SW 1271 (cell line): Measurements from ENCODE around the gene TECR.
A peak's percentile ranks its signal among the peaks of the same experiment; 100 is the strongest.
"Not testable (repeated sequence)": the region's sequence is repeated elsewhere in the genome, so short reads cannot be mapped to it uniquely, and the experiment has no call there.

ENCODE experiments used
- DNase-seq, 2 experiments: peaks; one replicate each; lab custom pipeline; 2025; lab: John Stamatoyannopoulos, UW

Gene TECR

DNA sequence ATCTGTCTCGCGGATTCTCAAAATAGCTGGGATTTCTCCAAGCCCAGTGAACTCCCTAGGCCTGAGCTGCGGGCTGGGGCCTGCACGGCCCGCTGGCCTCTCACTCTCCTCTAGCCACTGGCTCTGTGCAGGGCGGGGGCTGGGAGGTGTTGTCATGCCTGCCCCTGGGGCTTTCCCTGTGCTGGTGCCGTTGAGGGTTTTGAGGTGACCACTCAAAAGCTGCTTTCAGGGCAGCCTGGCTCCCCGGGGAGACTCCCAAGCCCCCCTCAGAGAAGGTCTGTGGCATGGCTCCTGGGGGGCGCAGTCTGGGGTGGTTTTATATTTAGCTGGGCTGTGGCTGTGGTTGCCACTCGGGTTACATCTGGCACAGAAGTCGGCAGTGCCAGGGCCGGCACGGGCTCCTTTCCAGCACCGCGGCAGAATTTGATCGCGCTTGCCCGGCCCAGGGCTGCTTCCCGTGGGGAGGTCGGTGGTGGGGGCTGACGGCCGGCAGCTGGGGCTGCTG is 32.5 kb downstream of the TECR start:
- DNase-seq = no peak

DNA sequence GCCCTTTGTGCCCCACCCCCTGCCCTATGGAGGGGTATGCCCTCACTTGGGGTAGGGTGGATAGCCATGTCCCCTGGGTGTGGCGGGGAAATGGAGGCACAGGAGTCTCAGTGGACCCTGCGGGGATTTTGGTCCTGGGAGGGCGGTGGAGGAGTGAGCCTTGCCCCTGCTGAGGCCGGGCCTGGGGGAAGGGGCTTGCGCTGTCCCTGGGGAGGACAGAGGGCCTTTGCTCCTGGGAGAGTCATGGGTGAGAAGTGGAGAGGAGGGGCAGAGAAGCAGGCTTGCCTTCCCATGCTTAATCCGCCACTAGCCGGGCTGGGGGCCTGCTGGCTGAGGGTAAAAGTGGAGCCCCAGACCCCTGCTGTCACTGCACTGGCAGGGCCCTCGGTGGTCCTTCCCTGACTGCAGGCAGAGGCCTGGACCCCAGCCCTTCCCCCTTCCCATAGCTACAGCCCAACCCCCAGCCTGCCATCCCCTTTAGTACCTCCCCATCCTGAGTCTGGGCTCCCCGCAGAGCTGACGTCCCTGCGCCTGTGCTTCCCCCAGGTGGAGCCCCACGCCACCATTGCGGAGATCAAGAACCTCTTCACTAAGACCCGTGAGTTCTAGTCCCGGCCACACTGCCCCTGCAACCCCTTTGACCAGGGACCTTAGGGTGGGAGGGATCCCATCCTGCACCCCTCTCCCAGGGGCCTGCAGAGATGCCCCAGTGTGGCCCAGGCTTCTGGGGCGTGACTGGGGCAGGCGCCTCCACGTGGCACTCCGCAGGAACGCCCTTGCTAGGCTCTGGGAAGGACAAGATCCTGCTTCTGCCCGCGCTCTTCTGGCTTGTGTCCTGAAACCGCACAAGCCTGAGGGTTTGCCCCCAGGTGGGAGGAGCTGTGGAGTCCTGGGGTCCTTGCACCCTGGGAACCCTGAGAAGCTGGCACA is 33.5 kb downstream of the TECR start:
- DNase-seq = no peak

DNA sequence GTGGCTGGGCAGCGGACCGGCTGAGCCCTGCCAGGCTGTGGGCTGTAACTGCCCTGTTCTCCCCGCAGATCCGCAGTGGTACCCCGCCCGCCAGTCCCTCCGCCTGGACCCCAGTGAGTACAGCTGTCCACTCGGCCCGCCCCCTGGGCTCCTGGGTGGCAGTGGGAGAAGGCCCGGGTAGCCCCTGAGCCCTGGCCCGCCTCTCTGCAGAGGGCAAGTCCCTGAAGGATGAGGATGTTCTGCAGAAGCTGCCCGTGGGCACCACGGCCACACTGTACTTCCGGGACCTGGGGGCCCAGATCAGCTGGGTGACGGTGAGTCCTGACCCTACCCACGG is 34.2 kb downstream of the TECR start:
- DNase-seq = no peak

DNA sequence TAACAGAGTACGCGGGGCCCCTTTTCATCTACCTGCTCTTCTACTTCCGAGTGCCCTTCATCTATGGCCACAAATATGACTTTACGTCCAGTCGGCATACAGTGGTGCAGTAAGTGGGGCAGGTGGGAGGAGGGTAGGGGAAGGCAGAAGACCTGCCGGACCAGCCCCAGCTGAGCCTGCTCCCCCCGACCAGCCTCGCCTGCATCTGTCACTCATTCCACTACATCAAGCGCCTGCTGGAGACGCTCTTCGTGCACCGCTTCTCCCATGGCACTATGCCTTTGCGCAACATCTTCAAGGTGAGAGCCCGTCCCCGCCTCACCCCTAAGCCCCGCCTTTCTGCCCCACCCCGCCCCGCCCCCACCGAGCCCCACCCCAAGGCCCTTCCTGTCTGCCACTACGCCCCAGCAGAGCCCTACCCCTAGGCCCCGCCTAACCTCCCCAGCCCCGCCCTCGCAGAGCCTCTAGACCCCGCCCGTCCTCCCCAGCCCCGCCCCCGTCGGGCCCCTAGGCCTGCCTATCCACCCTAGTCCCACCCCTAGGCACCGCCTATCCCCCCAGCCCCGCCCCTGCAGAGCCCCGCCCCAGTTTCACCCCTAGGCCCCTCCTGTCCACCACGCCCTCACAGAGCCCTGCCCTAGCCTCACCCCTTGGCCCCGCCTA is 34.7 kb downstream of the TECR start:
- peak in 1 of 2 experiments; percentile 21 for DNase-seq

DNA sequence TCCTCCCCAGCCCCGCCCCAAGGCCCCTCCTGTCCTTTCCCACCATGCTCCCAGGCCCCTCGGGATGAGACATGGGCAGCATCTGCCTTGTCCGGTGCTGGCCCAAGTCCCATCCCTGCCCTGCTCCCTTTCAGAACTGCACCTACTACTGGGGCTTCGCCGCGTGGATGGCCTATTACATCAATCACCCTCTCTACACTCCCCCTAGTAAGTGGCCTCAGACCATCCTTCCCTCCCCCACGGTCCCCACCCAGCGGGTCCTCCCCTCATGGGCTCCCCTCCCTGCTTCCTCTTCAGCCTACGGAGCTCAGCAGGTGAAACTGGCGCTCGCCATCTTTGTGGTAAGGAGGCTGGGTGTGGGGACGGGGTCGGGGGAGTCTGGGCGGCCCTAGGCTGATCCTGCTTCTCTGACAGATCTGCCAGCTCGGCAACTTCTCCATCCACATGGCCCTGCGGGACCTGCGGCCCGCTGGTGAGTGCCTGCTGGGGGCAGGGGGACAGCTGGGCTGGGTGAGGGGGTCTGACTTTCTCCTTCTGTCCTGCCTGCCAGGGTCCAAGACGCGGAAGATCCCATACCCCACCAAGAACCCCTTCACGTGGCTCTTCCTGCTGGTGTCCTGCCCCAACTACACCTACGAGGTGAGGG is 35.4 kb downstream of the TECR start:
- not testable (repeated sequence) for DNase-seq

DNA sequence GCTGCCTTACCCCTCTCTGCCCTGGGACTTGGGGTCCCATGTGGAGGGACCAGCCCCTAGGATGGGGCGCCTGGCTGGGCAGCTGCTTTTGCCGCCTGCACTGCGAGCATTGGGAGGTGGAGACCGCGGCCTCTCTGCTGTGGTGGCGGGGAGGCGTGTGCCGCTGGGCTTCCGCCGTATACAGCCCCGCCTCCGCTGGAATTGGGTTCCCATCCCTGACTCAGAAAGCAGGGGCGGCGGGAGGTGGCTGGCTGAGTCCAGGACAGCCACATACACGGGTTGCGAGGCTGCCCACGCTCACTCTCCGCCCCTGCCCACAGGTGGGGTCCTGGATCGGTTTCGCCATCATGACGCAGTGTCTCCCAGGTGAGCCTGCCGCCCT is 35.9 kb downstream of the TECR start:
- no peak for DNase-seq

DNA sequence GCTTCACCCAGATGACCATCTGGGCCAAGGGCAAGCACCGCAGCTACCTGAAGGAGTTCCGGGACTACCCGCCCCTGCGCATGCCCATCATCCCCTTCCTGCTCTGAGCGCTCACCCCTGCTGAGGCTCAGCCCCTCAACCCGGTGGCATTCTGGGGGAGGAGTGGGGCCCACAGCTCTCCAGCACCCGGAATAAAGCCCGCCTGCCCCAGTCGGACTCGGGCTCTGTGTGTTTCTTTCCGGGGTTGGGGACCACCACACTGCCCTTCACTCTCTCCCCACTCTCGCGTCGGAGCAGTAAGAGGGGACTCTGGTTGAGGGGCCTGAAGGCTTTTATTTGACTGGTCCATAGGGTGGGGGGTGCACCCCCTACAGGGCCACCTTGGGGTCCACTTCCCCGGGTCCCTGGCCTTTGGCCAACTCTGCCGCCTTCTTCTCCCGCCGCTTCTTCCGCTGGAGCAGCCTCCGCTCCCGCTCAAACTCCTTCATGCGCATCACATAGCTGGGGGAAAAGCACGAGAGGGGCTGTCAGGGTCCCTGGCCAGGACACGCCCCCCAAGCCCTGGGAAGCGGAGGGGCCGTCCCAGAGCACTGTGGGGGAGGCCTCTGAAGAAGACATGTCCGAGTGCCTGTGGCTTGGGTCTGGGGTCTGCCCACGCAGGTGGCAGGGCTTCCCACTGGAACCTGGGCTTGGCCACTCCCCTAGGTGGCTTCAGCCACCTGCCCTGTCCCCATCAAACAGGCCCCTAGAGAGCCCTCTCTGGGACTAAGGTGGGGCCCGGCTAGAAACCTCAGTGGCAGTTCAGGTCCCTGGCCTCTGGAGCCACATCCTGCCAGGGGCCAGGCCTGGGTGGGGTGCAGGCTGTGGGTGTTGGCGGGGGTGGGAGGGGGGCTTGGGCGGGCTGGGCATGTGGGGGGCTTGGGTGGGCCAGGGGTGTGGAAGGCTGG is 36.6 kb downstream of the TECR start:
- no peak for DNase-seq

DNA sequence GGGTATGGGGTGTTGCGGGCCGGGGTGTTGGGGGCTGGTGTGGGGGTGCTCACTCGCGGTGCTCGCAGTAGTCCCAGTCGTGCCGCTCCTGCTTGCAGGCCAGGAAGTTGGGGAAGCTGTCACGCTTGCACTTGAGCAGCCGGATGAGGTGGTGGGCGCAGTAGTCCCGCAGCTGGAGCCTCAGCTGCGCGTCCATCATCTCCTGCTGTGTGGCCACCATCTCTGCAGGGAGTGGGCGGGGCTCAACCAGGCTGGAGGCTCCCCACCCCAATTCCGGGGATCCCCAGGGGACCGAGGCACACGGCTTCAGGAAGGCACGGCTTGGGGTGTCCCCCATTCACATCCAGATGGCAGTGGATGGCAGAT is 37.3 kb downstream of the TECR start:
- DNase-seq = no peak

DNA sequence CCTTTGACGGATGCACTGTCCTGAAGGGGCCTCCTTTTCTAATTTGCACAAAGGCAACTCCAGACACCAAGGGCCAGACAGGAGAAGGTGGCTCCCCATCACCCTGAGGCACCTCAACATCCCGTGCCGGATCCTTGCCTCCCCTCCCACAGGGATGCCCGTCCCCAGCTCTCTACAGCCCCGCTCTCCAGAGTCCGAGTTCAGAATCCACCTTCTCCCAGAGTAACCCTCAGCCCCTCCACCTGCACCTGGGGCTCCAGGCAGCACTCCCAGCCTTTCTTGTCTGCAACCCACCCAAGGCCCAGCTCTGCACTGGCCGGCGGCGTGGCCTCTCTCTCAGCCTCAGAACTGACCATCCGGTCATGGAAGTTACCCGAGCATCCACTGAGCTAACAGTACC is 37.7 kb downstream of the TECR start:
- no peak for DNase-seq

DNA sequence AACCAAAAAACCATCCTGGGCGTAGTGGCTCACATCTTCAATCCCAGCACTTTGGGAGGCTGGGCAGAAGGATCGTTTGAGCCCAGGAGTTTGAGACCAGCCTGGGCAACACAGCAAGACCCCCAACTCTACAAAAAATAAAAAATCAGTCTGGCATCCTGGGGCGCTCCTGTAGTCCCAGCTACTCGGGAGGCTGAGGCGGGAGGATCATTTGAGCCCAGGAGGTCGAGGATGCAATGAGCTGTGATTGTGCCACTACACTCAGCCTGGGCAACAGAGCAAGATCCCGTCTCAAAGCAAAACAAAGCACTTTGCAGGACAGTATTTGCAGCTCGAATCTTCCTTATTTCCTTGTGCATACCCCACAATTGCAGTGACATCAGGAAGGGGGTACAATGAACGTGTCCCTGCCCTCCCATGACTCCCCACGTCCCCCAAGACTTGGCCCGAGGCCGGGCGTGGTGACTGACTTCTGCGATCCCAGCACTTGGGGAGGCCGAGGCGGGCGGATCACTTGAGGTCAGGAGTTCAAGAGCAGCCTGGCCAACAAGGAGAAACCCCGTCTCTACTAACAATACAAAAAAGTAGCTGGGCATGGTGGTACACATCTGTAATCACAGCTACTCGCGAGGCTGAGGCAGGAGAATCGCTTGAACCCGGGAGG is 41.6 kb downstream of the TECR start:
- DNase-seq = no peak

DNA sequence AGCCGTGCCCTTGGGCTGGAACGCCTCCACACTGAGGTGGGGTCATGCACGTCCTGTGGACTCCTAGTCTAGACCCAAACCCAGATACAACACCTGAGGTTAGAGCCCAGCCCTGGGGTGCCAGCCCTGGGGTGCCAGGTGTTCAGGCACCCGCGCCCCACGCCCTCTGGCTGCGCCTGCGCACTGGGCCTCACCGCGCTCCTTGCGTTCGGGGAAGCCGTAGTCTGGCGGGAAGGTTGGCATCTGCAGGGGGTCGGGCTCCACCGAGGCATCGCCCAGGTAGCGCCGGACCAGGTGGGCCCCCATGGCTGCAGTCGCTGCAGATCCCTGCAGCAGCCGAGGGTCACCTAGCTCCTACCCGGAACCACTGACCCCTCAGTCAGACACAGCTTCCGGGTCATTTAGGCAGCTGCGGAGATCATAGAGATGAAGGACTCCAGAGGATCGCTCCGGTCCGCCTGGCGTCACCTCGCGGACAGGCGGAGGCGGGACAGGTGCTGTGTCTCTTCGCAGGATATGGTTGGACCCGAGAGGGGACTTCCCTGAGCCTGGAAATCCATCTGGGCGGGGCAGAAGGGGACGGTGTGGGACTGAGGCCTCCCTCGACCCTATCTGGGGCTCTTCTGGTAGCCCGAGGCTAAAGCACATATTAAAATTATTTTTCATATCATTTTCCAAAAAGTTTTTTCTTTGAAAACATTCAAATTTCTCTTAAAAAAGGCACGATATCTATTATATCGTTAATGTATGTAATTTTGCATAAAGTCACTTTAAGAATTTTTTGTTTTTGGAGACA is 42.5 kb downstream of the TECR start, which contains the start of gene NDUFB7:
Gene NDUFB7 (minus strand): TSS at position 372 of the 796 bp plus-strand sequence. CDS start 66 bp downstream, at position 306.
- peak; percentile 87 to 95 for DNase-seq

DNA sequence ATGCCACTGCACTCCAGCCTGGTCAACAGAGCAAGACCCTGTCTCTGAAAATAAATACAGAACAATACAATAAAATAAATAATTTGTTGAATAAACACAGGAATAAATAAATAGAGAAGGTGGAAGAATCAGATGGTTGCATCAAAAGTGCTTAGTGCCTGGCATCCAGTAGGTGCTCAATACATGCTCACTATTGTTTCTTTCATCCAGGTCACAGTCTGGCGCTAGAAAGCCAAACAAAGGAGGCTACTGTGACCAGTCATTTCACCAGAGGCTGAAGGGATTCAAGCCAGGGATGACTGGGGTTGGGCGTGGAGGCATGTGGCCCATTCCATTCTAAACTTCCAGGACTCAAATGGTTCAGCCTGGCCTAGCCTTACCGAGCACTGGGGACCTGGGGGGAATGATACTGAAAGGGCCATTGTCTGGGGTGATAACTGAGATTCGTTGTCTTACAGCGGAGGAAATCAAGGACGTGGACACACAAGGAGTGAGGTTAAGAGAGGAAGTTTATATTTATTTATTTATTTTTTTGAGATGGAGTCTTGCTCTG is 46.1 kb downstream of the TECR start:
- no peak for DNase-seq

DNA sequence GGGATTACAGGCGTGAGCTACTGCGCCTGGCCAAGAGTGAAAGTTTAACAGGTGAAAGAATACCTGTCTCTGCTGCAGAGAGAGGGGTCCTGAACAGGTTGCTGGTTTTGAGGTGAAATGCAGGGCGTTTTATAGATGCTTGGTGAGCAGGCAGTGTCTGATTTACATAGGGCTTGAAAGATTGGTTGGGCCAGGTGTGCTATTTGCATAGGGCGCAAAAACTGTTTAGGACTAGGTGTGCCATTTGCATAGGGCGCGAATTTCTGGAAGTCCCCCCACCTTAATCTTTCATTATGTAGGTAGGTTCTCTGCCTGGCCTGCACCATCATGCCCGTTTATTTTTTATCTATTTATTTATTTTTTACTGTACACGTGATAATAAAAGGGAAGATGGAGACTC is 47.0 kb downstream of the TECR start:
- no peak for DNase-seq

DNA sequence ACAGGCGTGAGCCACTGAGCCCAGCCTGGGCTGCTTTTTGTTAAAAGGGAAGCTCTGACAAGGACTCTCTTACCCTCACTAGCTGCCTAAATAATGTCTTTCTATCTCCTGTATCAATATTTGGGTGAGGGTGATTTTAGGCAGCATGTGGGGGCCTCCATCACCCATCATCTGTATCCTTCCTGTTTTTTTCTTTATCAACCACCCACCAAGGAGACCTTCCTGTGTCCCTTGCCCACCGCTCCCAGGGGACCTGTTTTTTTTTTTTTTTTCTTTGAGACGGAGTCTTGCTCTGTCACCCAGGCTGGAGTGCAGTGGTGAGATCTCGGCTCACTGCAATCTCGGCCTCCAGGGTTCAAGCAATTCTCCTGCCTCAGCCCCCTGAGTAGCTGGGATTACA is 47.9 kb downstream of the TECR start:
- no peak for DNase-seq

DNA sequence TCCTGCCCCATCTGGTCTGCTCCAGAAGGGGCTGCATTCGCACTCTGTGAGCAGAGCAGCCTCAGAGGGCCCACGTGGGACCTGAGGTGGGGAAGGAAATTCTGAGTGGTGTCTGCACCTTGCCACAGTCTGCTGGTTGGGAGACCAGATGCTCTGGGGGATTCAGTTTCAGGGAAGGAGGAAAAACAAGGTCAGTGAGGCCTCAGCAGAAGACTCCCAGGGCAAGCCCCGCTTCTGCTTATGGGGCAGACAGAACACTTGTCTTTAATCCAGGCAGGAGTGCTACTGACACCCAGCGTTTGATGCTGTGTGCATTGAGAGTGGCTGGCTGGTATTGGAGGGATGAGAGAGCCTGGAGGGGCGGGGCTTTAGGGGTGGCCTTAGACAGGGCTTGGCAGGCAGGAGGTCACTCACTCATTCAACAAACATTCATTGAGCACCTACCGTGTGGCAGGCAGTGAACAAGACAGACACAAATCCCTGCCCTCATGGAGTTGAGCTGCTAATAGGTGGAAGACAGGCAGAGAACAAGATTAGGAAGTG is 48.6 kb downstream of the TECR start:
- DNase-seq = no peak

DNA sequence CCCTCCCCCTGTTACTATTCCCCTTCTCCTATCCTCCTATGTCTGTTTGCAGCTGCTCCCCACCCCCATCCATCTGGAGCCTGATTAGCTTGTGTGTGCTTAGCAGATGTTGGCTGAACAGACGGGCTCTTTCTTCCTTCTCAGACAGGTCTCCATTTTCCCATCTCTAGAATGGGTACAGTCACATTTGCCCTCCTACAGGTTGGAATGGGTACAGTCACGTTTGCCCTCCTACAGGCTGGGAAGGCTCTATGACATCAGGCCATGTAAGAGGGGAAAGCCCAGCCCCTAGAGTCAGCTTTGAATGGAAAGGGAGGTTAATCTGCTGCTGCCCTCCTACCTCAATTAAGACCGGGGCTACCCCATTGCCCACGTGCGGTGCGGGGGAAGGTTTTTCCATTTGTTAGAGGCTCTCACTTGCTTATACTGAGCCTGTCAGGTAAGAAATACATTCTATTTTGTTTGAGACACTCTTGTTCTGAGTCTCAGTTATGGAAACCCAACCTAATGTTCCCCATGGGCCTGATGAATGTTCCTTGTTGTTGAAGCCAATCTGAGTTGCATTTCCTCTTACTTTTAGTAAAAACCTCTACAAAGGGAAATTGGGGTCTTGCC is 51.3 kb downstream of the TECR start:
- no peak for DNase-seq

DNA sequence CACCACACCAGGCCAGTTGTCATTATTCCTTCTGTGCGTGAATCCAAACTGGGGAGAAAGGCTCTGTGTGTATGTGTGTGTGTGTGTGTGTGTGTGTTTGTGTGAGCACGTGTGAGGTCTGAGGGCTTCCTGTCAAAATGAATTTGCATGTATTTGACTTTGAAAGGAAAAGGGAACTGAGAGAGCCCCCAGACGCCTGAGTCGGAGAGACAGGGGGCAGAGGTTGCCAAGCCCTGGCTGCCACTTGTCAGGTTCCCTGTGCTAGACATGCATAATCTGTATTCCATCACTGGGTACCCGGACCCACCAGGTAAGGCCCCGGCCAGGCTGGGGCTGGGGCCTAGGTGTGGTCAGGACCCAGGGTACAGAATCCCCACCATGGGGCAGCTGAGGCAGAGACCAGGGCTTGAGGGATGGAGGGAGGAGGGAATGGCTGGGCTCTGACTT is 53.5 kb downstream of the TECR start, which contains the start of gene CLEC17A:
Gene CLEC17A (plus strand): TSS at position 191 of the 447 bp plus-strand sequence. CDS start 77 bp downstream, at position 268.
- no peak for DNase-seq

DNA sequence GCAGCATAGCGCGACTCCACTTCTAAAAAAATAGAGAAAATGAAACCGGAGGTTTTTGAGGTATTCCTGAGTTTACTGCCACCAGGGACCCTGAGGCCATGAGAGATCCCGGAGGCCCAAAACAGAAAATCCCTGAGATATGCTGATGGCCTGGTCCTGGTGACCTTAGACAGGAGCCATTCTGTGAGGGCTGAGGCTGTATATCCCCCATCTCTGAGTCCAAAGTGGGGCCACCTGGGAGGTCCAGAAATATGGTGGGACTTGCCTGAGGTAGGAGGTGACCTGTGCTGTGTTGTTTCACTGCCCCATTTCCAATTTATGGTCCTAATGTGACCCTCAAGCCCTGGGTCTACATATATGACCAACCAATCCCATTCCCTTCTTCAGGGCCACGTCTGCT is 55.0 kb downstream of the TECR start:
- not testable (repeated sequence) for DNase-seq

DNA sequence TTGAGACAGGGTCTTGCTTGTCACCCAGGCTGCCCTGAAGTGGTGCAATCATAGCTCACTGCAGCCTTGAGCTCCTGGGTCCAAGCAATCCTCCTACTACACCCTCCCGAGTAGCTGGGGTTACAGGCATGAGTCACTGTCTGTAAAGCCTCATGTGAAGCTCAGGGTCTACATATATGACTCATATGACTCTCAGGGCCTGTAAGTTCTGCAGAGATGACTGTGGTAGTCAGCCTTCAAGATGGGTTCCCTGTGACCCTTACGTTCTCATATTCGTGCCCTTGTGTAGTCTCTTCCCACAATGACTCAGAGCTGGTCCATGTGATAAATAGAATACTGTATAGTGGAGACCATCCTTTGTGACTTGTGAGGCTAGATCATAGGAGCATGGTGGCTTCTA is 55.8 kb downstream of the TECR start:
- DNase-seq = not testable (repeated sequence)
